HG03558 (cell line): ENCODE measurements around the gene ANGPTL3.
"Not testable (repeated sequence)": the region's sequence is repeated elsewhere in the genome, so short reads cannot be mapped to it uniquely, and the experiment has no call there.

Experiments used
- ATAC-seq: cut with Tn5 transposase; IDR thresholded peaks from one replicate; pipeline ENCODE4 v1.9.1; 2021; ENCODE audit warnings: moderate number of reproducible peaks; ENCODE audit not compliant: unreplicated experiment; ENCODE audit errors: extremely low read depth

Gene ANGPTL3, protein sequence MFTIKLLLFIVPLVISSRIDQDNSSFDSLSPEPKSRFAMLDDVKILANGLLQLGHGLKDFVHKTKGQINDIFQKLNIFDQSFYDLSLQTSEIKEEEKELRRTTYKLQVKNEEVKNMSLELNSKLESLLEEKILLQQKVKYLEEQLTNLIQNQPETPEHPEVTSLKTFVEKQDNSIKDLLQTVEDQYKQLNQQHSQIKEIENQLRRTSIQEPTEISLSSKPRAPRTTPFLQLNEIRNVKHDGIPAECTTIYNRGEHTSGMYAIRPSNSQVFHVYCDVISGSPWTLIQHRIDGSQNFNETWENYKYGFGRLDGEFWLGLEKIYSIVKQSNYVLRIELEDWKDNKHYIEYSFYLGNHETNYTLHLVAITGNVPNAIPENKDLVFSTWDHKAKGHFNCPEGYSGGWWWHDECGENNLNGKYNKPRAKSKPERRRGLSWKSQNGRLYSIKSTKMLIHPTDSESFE

DNA sequence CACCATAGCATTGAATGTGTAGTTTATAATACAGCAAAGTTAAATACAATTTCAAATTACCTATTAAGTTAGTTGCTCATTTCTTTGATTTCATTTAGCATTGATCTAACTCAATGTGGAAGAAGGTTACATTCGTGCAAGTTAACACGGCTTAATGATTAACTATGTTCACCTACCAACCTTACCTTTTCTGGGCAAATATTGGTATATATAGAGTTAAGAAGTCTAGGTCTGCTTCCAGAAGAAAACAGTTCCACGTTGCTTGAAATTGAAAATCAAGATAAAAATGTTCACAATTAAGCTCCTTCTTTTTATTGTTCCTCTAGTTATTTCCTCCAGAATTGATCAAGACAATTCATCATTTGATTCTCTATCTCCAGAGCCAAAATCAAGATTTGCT is at the start of gene ANGPTL3:
ANGPTL3 (plus strand) TSS at position 240 of the 400 bp plus-strand sequence; CDS start at position 287, 47 bp downstream.
- no peak for ATAC-seq

DNA sequence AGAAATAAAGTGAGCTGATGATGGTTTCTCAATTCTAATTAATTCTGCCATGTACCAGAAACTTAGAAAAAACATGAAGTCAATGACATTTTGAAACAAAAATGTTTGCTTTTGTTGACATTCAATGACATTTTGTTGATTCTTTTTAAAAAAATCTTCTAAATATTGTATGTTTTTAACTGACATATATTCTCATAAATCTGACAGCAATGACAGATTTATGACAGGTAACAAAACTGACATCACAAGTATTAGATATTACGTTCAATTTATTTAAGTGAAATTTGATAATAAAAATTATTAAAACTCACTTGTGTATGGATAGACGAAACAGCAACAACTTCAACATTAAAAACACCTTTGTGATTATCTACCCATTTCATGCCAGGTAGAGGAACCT is 36.0 kb upstream of the ANGPTL3 start:
- no peak for ATAC-seq

- ATAC-seq, result not testable (repeated sequence)
Measured at GRCh38 chr1:62567182-62567581, 30.1 kb upstream of the ANGPTL3 start.

GRCh38 chr1:62567926-62568325 is 29.4 kb upstream of the ANGPTL3 start:
- not testable (repeated sequence) for ATAC-seq

DNA sequence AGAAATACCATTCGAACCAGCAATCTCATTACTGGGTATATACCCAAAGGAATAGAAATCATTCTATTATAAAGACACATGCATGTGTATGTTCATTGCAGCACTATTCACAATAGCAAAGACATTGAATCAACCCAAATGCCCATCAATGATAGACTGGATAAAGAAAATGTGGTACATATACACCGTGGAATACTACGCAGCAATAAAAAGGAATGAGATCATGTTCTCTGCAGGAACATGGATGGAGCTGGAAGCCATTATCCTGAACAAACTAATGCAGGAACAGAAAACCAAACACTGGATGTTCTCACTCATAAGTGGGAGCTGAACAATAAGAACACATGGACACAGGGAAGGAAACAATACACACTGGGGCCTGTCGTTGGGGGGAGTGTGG is 25.8 kb upstream of the ANGPTL3 start:
- not testable (repeated sequence) for ATAC-seq

DNA sequence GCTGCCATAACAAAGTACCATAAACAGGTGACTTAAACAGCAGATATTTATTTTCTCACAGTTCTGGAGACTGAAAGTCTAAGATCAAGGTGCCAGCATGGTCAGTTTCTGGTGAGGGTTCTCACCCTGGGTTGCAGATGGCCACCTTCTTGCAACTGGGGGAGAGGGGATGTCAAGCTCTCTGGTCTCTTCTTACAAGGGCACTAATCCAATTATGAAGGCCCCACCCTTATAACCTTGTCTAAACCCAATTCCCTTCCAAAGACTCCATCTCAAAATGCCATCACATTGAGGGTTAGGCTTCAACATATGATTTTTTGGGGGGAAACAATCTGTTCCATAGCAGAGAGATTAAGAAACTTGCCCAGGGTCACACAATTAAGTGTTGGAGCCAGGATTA is 24.8 kb upstream of the ANGPTL3 start:
- ATAC-seq, result no peak

DNA sequence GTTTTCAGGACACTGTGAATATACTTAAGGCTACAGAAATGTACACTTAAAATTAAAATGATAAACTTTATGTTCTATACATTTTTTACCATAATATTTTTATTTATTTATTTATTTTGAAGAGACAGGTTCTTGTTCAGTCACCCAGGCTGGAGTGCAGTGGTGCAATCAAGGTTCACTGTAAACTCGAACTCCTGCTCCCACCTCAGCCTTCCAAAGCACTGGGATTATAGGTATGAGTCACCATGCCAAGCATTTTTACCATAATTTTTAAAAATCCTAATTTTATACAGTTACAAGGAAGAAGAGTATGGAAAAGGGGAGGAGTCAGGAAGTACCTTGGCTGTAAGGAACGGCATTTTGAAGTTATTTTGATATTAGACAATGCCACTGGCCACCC is 23.6 kb upstream of the ANGPTL3 start:
- ATAC-seq, result no peak

DNA sequence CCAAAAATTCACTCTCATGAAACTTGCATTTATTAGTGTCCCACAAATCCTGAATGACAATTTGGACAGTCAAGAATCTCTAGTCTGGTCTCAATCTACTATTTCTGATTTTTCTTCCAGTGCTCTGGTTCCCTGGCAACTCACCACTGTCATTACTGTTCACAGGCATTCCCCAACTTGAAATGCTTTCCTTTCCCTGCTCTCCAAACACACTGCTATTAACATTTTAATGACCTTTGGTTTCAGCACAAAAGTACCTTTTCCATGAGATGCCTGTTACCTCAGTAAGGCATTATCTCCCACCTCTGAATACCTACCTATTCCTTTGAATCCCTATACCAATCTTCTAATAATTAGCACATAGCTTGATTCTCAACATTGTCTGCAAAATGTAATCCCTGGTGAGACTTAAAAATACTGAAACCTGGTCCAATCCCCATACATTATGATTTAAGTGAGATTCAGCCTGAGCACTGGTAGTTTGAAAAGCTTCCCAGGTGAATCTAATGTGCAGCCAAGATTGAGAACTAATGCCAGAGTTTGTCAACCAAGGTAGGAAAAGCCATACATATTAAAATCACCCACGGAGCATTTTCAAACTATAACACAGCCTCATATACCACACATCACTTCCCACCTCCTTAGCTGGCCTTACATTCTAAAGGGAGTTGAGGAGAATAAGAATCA is 11.7 kb upstream of the ANGPTL3 start:
- no peak for ATAC-seq

DNA sequence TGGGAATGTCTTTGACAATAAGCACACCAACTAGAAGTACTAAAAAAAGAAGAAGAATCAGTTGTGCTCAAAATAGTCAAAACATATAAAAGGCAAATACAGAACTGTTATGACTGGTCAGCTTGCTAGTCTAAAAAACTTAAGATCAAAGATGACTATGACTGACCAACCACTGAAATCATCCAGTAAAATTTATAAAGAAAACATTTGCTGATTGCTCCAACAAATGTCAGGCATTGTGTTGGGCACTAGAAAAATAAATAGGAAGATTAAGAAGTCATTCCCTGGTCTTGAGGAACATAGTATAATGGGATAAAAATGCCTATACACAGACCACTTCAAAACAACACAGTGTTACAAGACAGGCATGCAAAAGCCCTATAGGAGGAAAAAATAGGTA is 9.3 kb upstream of the ANGPTL3 start:
- ATAC-seq, result no peak

DNA sequence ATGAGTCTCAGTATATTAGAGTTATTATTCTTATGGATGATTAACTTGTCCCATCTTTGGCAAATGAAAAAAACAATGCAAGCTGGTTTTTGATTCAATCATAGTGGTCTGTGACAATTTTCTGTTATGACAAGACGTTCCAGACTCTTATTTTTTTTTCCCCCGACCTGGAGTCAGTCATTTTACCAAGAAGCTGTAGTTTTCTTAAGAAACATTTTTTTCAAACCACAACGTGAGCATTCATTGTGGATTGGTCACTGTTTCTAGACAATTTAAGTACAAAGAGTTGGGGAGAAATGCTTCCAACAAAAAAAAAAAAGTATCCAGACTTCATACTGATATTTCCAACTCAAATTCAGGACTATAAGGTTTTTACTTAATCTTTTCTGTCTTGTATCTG is 8.0 kb upstream of the ANGPTL3 start:
- no peak for ATAC-seq

- ATAC-seq, result no peak
Measured at GRCh38 chr1:62590255-62590969, 6.9 kb upstream of the ANGPTL3 start.

DNA sequence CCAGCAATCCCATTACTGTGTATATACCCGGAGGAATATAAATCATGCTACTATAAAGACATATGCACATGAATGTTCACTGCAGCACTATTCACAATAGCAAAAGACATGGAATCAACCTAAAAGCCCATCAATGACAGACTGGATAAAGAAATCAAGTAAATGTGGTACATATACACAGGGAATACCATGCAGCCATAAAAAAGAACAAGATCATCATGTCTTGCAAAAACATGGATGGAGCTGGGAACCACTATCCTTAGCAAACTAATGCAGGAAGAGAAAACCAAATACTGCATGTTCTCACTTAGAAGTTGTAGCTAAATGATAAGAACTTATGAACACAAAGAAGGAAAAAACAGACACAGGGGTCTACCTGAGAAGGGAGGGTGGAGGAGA is 6.4 kb upstream of the ANGPTL3 start:
- no peak for ATAC-seq

DNA sequence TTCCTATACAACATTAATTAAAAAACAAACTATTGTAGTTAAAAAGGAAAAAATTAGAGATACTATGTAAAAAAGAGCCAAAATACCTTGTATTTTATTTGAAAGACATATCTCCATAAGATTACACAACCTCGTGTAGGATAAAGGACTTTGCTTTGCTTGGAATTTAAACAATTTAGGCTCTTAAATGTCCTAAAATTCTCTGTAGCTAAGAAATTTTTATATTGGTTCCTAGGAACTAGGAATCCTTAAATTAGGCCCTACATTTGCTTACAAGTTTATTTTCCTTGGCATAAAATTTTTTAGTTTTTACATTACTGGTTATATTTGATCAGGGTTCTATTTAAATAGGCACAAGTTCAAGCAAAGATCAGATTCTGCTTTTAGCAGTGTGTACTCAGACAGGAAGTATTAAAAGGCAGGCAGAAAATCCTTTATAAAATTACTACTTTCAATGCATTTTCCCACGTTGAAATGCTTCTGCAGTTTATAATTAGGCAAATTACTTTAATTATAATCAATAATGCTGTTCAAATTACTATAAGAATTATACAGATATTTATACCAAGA is 3.4 kb upstream of the ANGPTL3 start:
- no peak for ATAC-seq

DNA sequence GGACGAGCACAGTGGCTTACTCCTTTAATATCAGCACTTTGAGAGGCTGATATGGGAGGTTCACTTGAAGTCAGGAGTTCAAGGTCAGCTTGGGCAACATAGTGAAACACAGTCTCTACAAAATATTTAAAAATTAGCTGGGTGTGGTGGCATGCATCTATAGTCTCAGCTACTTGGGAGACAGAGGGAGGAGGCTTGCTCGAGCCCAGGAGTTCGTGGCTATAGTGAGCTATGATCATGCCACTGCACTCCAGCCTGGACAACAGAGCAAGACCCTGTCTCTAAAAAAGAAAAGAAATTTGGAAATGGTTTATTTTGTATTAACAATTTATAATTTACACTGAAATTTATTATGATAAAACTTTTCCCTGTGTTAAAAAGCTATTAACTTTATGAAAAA is 1.7 kb upstream of the ANGPTL3 start:
- ATAC-seq, result no peak

DNA sequence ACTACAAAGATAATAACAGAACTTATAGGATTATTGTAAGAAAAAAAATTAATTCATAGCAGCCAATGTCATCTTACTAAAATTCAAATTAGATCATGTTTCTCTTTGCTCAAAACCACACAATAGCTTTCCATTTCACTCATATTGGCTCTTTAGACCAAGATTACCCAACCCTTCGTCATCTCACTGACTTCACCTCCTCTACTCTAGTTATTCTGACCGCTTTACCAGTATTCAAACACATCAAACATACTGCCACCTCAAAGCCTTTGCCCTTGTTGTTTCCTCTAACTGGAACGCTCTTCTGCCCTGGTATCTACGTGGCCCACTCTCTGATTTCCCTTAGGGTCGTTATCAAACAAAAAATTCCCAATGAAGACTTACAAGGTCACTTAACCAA is 1.7 kb downstream of the ANGPTL3 start:
- ATAC-seq, result no peak

DNA sequence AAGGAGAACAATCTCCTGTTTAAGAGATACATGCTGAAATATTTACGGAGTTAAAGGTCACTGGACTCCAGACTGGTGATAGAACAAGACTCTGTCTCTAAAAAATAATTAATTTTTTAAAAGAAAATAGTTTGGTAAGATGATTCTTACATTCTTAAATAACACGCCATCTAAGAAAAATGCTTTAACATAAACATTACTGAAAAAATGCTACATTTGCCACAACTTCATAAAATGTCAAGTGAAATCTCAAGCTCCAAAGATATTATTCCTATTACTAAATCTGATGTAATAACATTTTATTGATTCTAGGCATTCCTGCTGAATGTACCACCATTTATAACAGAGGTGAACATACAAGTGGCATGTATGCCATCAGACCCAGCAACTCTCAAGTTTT is 4.1 kb downstream of the ANGPTL3 start:
- no peak for ATAC-seq

GRCh38 chr1:62608905-62609304 is 11.6 kb downstream of the ANGPTL3 start:
- ATAC-seq, result no peak

DNA sequence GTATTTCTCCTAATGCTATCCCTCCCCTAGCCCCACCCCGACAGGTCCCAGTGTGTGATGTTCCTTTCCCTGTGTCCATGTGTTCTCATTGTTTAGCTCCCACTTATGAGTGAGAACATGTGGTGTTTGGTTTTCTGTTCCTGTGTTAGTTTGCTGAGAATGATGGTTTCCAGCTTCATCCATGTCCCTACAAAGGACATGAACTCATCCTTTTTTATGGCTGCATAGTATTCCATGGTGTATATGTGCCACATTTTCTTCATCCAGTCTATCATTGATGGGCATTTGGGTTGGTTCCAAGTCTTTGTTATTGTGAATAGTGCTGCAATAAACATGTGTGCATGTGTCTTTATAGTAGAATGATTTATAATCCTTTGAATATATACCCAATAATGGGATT is 13.3 kb downstream of the ANGPTL3 start:
- ATAC-seq, result not testable (repeated sequence)

GRCh38 chr1:62612770-62613169 is 15.4 kb downstream of the ANGPTL3 start:
- no peak for ATAC-seq

DNA sequence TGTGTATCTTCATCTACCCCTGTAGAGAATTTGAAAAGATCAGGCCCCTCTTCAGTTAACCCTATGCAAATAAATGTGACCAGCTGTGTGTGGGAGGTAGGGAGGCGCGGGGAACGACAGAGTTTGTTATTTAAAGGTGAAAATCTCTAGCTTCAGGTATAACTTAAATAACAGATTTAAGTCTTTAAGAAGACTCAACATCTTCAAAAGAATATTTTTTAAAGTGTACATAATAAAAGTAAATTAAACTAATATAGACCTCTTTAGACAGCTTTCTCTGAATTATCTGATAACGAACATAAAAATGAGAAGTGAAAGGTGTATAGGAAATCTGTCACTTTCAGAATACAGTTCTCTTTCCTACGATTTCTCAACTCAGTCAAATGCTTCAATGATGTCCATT is 16.0 kb downstream of the ANGPTL3 start:
- ATAC-seq, result peak; percentile 77

DNA sequence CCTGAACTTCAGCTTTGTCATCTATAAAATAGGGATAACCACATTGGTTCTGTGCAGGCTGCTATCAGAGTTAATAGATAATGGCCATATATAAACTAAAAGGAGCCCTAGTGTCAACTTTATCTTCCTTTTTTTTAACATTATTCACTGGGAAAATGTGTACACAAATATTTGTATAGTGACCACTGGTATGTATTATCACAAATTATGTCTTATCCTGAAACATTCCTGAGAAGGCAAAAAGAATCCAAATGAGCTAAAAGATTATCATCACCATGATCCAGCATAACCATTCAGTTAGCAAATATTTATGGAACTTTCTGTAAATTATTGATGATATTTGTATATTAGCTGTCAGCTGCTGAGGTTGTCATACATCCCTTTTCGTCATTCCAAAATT is 16.6 kb downstream of the ANGPTL3 start:
- ATAC-seq, result no peak
